Measurements from ENCODE around the gene CSGALNACT2. TPM values are rescaled to one million over a fixed set of nuclear protein-coding genes. Genes with fewer than 3 reads are reported as not detected.
A peak's percentile ranks its signal among the peaks of the same experiment; 100 is the strongest.

Gene CSGALNACT2
- total RNA-seq, 2 donors from 2014 or later = 3.5 to 8.2 TPM

GRCh38 chr10:43225004-43225786 is 87.0 kb downstream of the CSGALNACT2 start:
- Histone ChIP-seq H3K9ac (ENCODE audit: low read depth in 2 of 2, low read length in 2 of 2) (peak overlapping the region in 1 of 2 donors; percentile 2), H3K4me1 (no peaks in the 10 kb centered on the region), H3K9me3 (no peaks in the 10 kb centered on the region), H3K27ac (no peak overlapping the region), H3K4me3 (no peak overlapping the region), H3K36me3 (no peaks in the 10 kb centered on the region), H3K27me3 (peaks cover 17% of the 10 kb centered on the region)
- intact Hi-C loops (cut with DNase I) = no loop called here
- no peak for DNase-seq
- TF ChIP-seq CTCF (IDR thresholded peaks at IDR 0.05) = no peak

- DNase-seq = peak; percentile 11
- no peak overlapping the region for H3K4me3 ChIP-seq
- H3K27ac ChIP-seq = no peak overlapping the region
- no peaks in the 10 kb centered on the region for H3K36me3 ChIP-seq
- no peaks in the 10 kb centered on the region for H3K9me3 ChIP-seq
- intact Hi-C loops (cut with DNase I) = no loop called here
- no peak for TF ChIP-seq CTCF (IDR thresholded peaks at IDR 0.05)
- H3K9ac ChIP-seq (ENCODE audit: low read depth in 2 of 2, low read length in 2 of 2) = no peak overlapping the region
- no peaks in the 10 kb centered on the region for H3K4me1 ChIP-seq
- peaks cover 20% of the 10 kb centered on the region for H3K27me3 ChIP-seq
Observed at GRCh38 chr10:43225787-43226153, 87.5 kb downstream of the CSGALNACT2 start.

GRCh38 chr10:43226441-43226840 is 88.2 kb downstream of the CSGALNACT2 start:
- H3K4me3 ChIP-seq = no peak overlapping the region
- DNase-seq = peak; percentile 6
- H3K9me3 ChIP-seq = no peaks in the 10 kb centered on the region

GRCh38 chr10:43226851-43227845 is 88.9 kb downstream of the CSGALNACT2 start:
- H3K4me3 ChIP-seq = no peak overlapping the region
- no peaks in the 10 kb centered on the region for H3K4me1 ChIP-seq
- H3K9ac ChIP-seq (ENCODE audit: low read depth in 2 of 2, low read length in 2 of 2) = no peak overlapping the region
- intact Hi-C loops (cut with DNase I) = no loop called here
- H3K36me3 ChIP-seq = no peaks in the 10 kb centered on the region
- no peak for TF ChIP-seq CTCF (IDR thresholded peaks at IDR 0.05)
- H3K9me3 ChIP-seq = no peaks in the 10 kb centered on the region
- DNase-seq = peak; percentile 11
- H3K27ac ChIP-seq = no peak overlapping the region
- peaks cover 20% of the 10 kb centered on the region for H3K27me3 ChIP-seq

More at GRCh38 chr10:43226441-43226840, 88.2 kb downstream of the CSGALNACT2 start:
- peaks cover 20% of the 10 kb centered on the region for H3K27me3 ChIP-seq
- TF ChIP-seq CTCF (IDR thresholded peaks at IDR 0.05) = no peak
- H3K36me3 ChIP-seq = no peaks in the 10 kb centered on the region
- H3K9ac ChIP-seq (ENCODE audit: low read depth in 2 of 2, low read length in 2 of 2) = no peak overlapping the region
- intact Hi-C loops (cut with DNase I) = no loop called here
- no peak overlapping the region for H3K27ac ChIP-seq
- H3K4me1 ChIP-seq = no peaks in the 10 kb centered on the region

GRCh38 chr10:43227911-43228782 is 89.9 kb downstream of the CSGALNACT2 start:
- Histone ChIP-seq H3K36me3 (no peaks in the 10 kb centered on the region), H3K9me3 (no peaks in the 10 kb centered on the region), H3K4me3 (peak overlapping the region; percentile 46), H3K27me3 (peaks cover 20% of the 10 kb centered on the region), H3K27ac (no peak overlapping the region), H3K4me1 (no peaks in the 10 kb centered on the region), H3K9ac (ENCODE audit: low read depth in 2 of 2, low read length in 2 of 2) (no peak overlapping the region)
- no peak for TF ChIP-seq CTCF (IDR thresholded peaks at IDR 0.05)
- intact Hi-C loops (cut with DNase I) = no loop called here
- DNase-seq = no peak

Measured in colonic mucosa (tissue), 4 donors.